K562 (cell line): ENCODE data around the gene NOSTRIN. TPM values are rescaled to one million over a fixed set of nuclear protein-coding genes. Genes with fewer than 3 reads are reported as not detected.

Experiments used
- ATAC-seq: fragments of 200-7000 bp; cut with Tn5 transposase; 3 replicates; pipeline ENCODE4 v1.9.1; 2020; ENCODE audit warnings: moderate library complexity
- BruUV-seq: library from RNA; stranded (reverse); fragments of 400-500 nt; replicated peaks from 2 replicates; lab custom pipeline; 2021; lab: Mats Ljungman, UMichigan
- CTCF ChIA-PET: fragments of 300-600 bp; formaldehyde crosslinking; extraction: SDS; loops from one replicate; lab custom pipeline; 2021; ENCODE audit warnings: low intra/inter-chr PET ratio; lab: Yijun Ruan, JAX
- POLR2A ChIA-PET: fragments of 300-600, 350-650 bp; sonication (Branson Sonifier 250); formaldehyde crosslinking; extraction: SDS; loops from one replicate; lab custom pipeline; 2021; ENCODE audit warnings: antibody characterized with exemption, inconsistent platforms; lab: Yijun Ruan, JAX
- DNase-seq, 4 experiments: peaks; one replicate each; pipeline versions ENCODE4 v3.0.0 to v3.0.0-alpha.2; 2011 to 2018; ENCODE audit warnings: low spot score in 3 of 4, mixed read lengths in 3 of 4; ENCODE audit errors: extremely low read depth in 1 of 4
- FAIRE-seq: peaks from 2 replicates; lab custom pipeline; 2011; peaks lifted over from hg19 to GRCh38; lab: Jason Lieb, UNC
- H2AFZ ChIP-seq: 2 replicates; pipeline ENCODE4 v1.6.0; 2011; ENCODE audit warnings: low read depth, low read length, control low read depth, inconsistent platforms
- H3K27ac ChIP-seq: fragments of 200-600 bp; 3 replicates; pipeline ENCODE4 v1.8.0; 2011; ENCODE audit warnings: low read depth, mild to moderate bottlenecking, control low read depth, inconsistent platforms, low read length, moderate library complexity, mixed read lengths; ENCODE audit errors: extremely low read depth
- H3K27me3 ChIP-seq, 2 experiments: fragments of 300-600 bp in 1 of 2; 2 replicates in 1 of 2; 3 replicates in 1 of 2; pipeline versions ENCODE4 v1.6.0 to v1.8.0; 2011; ENCODE audit warnings: inconsistent platforms in 2 of 2, low read length in 2 of 2, mild to moderate bottlenecking in 1 of 2, mixed read lengths in 1 of 2, moderate library complexity in 1 of 2; ENCODE audit not compliant: control insufficient read depth in 2 of 2, insufficient read depth in 2 of 2
- H3K36me3 ChIP-seq: fragments of 300-600 bp; 3 replicates; pipeline ENCODE4 v1.8.0; 2011; ENCODE audit warnings: mild to moderate bottlenecking, low read length, inconsistent platforms; ENCODE audit not compliant: control insufficient read depth, insufficient read depth
- H3K4me1 ChIP-seq, 2 experiments: fragments of 200-600 bp in 1 of 2; replicated peaks in 1 of 2; 2 replicates in 1 of 2; 3 replicates in 1 of 2; pipeline versions ENCODE4 v1.5.1 to v1.8.0; 2011; ENCODE audit warnings: inconsistent platforms in 2 of 2, low read length in 2 of 2, mild to moderate bottlenecking in 1 of 2, mixed read lengths in 1 of 2, moderate library complexity in 1 of 2; ENCODE audit not compliant: control insufficient read depth in 2 of 2, insufficient read depth in 2 of 2
- H3K4me2 ChIP-seq: 2 replicates; pipeline ENCODE4 v1.6.1; 2011; ENCODE audit warnings: low read length, control low read depth, inconsistent platforms, mixed read lengths; ENCODE audit not compliant: insufficient read depth
- H3K4me3 ChIP-seq: fragments of 200-600 bp; sonication (generic), shearing (Covaris generic); 2 replicates; pipeline ENCODE4 v1.5.1; 2016; ENCODE audit warnings: control low read depth, inconsistent platforms
- H3K79me2 ChIP-seq: fragments of 200-600 bp; 3 replicates; pipeline ENCODE4 v1.8.0; 2011; ENCODE audit warnings: low read length, inconsistent platforms; ENCODE audit not compliant: control insufficient read depth, insufficient read depth
- H3K9ac ChIP-seq, 2 experiments: 2 replicates each; pipeline versions ENCODE4 v1.6.0 to v1.6.1; 2011; ENCODE audit warnings: low read depth in 2 of 2, low read length in 2 of 2, control low read depth in 1 of 2, inconsistent platforms in 1 of 2, mild to moderate bottlenecking in 1 of 2, mixed read lengths in 1 of 2; ENCODE audit not compliant: insufficient read depth in 1 of 2
- H3K9me1 ChIP-seq: one replicate; pipeline ENCODE4 v1.6.0; 2011; ENCODE audit warnings: inconsistent platforms, mild to moderate bottlenecking, low read length, moderate library complexity; ENCODE audit not compliant: control insufficient read depth, insufficient read depth
- H3K9me3 ChIP-seq: replicated peaks from 2 replicates; pipeline ENCODE4 v1.5.1; 2011; ENCODE audit warnings: low read depth, low read length, inconsistent platforms; ENCODE audit not compliant: control insufficient read depth, insufficient read depth
- H4K20me1 ChIP-seq: replicated peaks from 2 replicates; pipeline ENCODE4 v1.6.1; 2011; ENCODE audit warnings: low read length, inconsistent platforms, mixed read lengths; ENCODE audit not compliant: control insufficient read depth, insufficient read depth
- CEBPB ChIP-seq: fragments of 450-650 bp; IDR thresholded peaks from 2 replicates; pipeline ENCODE4 v1.6.1; 2016; ENCODE audit warnings: missing genetic modification characterization, missing compliant biosample characterization
- HNRNPK ChIP-seq: fragments of 200-400 bp; formaldehyde crosslinking; IDR thresholded peaks from one replicate; pipeline ENCODE4 v1.6.1; 2018; ENCODE audit warnings: mild to moderate bottlenecking, low read depth, low read length; ENCODE audit not compliant: poor library complexity, severe bottlenecking
- RBM22 ChIP-seq: fragments of 200-400 bp; formaldehyde crosslinking; IDR thresholded peaks from 2 replicates; pipeline ENCODE4 v1.6.1; 2018; ENCODE audit warnings: low read length, low read depth; ENCODE audit not compliant: poor library complexity, severe bottlenecking
- ZNF133 ChIP-seq: fragments of 250-450 bp; sonication (Bioruptor Pico); IDR thresholded peaks from 2 replicates; pipeline ENCODE4 v1.4.0; 2020; ENCODE audit warnings: mild to moderate bottlenecking
- ZNF766 ChIP-seq: fragments of 200-800 bp; sonication (Bioruptor generic); conservative IDR thresholded peaks from 2 replicates; pipeline ENCODE4 v1.6.1; 2016; ENCODE audit warnings: missing genetic modification characterization, missing compliant biosample characterization
- WGBS: fragments of 100-300 bp; shearing (Covaris generic); methylation state at CpG from one replicate; pipeline ENCODE4 v1.1.6; 2016; ENCODE audit warnings: low coverage, mixed read lengths; ENCODE audit not compliant: insufficient coverage; ENCODE audit errors: missing lambda C conversion rate; 5-methylcytosine and 5-hydroxymethylcytosine counted together
- in situ Hi-C: fragments of 300-500 bp; cut with MboI; formaldehyde crosslinking; loops from 4 replicates; pipeline ENCODE4 v1.15.0; 2018; ENCODE audit warnings: inconsistent platforms, mixed read lengths
- intact Hi-C: fragments of 100-400 bp; cut with micrococcal nuclease; formaldehyde crosslinking; loops from 2 replicates; pipeline ENCODE4 v1.14.2; 2022
- polyA plus RNA-seq, 8 experiments: library from polyadenylated mRNA; depleted of rRNA in 4 of 8; stranded (reverse) in 5 of 8; unstranded in 3 of 8; fragments of >200 nt; fragmentation: Nextera tagmentation in 2 of 8; fragmentation: Illumina TruSeq in 1 of 8; extraction: Ambion mirVana in 2 of 8; extraction: Trizol in 1 of 8; gene quantifications; 2 replicates each; pipeline versions ENCODE4 v1.2.1 to v1.2.3, GENCODE V29; 2011 to 2014; ENCODE audit warnings: inconsistent platforms in 1 of 8, missing spikeins in 1 of 8
- total RNA-seq, 7 experiments: library from RNA; depleted of rRNA in 6 of 7; stranded (reverse); fragments of >200 nt in 6 of 7; fragmentation: Illumina TruSeq in 2 of 7; extraction: Trizol in 2 of 7; gene quantifications; 2 replicates each; pipeline versions ENCODE4 v1.2.1 to v1.2.3, GENCODE V29; 2011 to 2021; ENCODE audit warnings: low replicate concordance in 1 of 7
- TF ChIP-seq, protein P1 (sequence below): sonication (generic); formaldehyde crosslinking; IDR thresholded peaks from 2 replicates; pipeline ENCODE4 v1.8.1; 2023; ENCODE audit warnings: mild to moderate bottlenecking, missing genetic modification reagents
- TF ChIP-seq, protein P2 (sequence below): fragments of 450-650 bp; formaldehyde crosslinking; conservative IDR thresholded peaks from 2 replicates; pipeline ENCODE4 v1.4.0; 2022; ENCODE audit warnings: mild to moderate bottlenecking, missing genetic modification characterization
- TF ChIP-seq, protein P3 (sequence below): fragments of 450-650 bp; IDR thresholded peaks from 2 replicates; pipeline ENCODE4 v1.6.1; 2017; ENCODE audit warnings: antibody characterized with exemption, mild to moderate bottlenecking
- TF ChIP-seq, protein P4 (sequence below): sonication (generic); IDR thresholded peaks from 2 replicates; pipeline ENCODE4 v1.6.1; 2016

The NOSTRIN gene
- total and polyA plus RNA-seq, 9 of the 15 experiments (the other 6 are each of a cell fraction or from before 2014, with no cell fraction given) = 26.7 to 82.9 (median 56.3) TPM

DNA sequence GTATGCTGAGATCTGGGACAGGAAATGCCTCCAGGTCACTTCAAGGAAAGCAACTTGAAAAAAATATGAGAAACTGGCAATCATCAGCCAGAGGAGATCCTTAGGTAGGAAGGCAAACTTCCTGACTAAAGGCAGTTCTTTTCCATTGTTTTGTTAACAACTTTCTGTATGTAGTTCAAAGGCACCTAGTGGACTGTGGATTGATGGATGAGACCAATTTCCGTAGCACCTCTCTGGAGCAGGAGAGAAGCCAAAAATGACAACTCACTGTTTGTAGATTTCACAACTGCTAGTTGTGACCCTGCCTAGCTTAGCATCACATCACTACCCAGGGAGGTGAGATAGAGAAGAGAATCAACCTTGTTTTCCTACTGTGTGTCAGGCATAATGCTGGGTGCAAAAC lies 21.8 kb upstream of the NOSTRIN start:
- Histone ChIP-seq H4K20me1 (no peaks in the 10 kb centered on the region), H3K9me3 (peaks cover 15% of the 10 kb centered on the region), H3K79me2 (no peaks in the 10 kb centered on the region), H3K4me1 (peaks cover 0 to 14% of the 10 kb centered on the region in 2 experiments; a peak in 2 of 5 replicates), H3K27ac (no peak overlapping the region), H2AFZ (peak overlapping the region; percentile 22), H3K9me1 (no peaks in the 10 kb centered on the region), H3K4me2 (no peak overlapping the region), H3K27me3 (no peaks in the 10 kb centered on the region), H3K9ac (no peak overlapping the region), H3K36me3 (0 out of 3 replicates have a peak, but pooled peaks cover 4% of the 10 kb centered on the region), H3K4me3 (no peak overlapping the region)
- WGBS = 57% methylated on average over 1 of the region's 1 CpG
- in situ Hi-C loops (no loop called here), intact Hi-C loops (no loop called here)
- POLR2A ChIA-PET = interaction anchor here (1.5 to 3.5 kb wide), 2 partner anchors 16 to 21 kb away, joined by 4 to 17 read pairs; partner anchors contain the start of gene NOSTRIN
- FAIRE-seq (no peak), DNase-seq (no peak), ATAC-seq (peak; percentile 13; the same call in 1 of the 3 replicates)
- TF ChIP-seq, protein P1, sequence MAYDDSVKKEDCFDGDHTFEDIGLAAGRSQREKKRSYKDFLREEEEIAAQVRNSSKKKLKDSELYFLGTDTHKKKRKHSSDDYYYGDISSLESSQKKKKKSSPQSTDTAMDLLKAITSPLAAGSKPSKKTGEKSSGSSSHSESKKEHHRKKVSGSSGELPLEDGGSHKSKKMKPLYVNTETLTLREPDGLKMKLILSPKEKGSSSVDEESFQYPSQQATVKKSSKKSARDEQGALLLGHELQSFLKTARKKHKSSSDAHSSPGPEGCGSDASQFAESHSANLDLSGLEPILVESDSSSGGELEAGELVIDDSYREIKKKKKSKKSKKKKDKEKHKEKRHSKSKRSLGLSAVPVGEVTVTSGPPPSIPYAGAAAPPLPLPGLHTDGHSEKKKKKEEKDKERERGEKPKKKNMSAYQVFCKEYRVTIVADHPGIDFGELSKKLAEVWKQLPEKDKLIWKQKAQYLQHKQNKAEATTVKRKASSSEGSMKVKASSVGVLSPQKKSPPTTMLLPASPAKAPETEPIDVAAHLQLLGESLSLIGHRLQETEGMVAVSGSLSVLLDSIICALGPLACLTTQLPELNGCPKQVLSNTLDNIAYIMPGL (CRISPR knock-in tag) = no peak
- TF ChIP-seq, protein P2, sequence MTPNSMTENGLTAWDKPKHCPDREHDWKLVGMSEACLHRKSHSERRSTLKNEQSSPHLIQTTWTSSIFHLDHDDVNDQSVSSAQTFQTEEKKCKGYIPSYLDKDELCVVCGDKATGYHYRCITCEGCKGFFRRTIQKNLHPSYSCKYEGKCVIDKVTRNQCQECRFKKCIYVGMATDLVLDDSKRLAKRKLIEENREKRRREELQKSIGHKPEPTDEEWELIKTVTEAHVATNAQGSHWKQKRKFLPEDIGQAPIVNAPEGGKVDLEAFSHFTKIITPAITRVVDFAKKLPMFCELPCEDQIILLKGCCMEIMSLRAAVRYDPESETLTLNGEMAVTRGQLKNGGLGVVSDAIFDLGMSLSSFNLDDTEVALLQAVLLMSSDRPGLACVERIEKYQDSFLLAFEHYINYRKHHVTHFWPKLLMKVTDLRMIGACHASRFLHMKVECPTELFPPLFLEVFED (CRISPR knock-in tag) = no peak
- TF ChIP-seq, protein P3, sequence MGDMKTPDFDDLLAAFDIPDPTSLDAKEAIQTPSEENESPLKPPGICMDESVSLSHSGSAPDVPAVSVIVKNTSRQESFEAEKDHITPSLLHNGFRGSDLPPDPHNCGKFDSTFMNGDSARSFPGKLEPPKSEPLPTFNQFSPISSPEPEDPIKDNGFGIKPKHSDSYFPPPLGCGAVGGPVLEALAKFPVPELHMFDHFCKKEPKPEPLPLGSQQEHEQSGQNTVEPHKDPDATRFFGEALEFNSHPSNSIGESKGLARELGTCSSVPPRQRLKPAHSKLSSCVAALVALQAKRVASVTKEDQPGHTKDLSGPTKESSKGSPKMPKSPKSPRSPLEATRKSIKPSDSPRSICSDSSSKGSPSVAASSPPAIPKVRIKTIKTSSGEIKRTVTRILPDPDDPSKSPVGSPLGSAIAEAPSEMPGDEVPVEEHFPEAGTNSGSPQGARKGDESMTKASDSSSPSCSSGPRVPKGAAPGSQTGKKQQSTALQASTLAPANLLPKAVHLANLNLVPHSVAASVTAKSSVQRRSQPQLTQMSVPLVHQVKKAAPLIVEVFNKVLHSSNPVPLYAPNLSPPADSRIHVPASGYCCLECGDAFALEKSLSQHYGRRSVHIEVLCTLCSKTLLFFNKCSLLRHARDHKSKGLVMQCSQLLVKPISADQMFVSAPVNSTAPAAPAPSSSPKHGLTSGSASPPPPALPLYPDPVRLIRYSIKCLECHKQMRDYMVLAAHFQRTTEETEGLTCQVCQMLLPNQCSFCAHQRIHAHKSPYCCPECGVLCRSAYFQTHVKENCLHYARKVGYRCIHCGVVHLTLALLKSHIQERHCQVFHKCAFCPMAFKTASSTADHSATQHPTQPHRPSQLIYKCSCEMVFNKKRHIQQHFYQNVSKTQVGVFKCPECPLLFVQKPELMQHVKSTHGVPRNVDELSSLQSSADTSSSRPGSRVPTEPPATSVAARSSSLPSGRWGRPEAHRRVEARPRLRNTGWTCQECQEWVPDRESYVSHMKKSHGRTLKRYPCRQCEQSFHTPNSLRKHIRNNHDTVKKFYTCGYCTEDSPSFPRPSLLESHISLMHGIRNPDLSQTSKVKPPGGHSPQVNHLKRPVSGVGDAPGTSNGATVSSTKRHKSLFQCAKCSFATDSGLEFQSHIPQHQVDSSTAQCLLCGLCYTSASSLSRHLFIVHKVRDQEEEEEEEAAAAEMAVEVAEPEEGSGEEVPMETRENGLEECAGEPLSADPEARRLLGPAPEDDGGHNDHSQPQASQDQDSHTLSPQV = no peak
- no peak for TF ChIP-seq HNRNPK
- TF ChIP-seq, protein P4, sequence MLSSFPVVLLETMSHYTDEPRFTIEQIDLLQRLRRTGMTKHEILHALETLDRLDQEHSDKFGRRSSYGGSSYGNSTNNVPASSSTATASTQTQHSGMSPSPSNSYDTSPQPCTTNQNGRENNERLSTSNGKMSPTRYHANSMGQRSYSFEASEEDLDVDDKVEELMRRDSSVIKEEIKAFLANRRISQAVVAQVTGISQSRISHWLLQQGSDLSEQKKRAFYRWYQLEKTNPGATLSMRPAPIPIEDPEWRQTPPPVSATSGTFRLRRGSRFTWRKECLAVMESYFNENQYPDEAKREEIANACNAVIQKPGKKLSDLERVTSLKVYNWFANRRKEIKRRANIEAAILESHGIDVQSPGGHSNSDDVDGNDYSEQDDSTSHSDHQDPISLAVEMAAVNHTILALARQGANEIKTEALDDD = peak; percentile 22; the same call in 1 of the 2 replicates
- no peak for TF ChIP-seq ZNF133 (CRISPR knock-in tag)
- TF ChIP-seq RBM22 = no peak
- no peak for TF ChIP-seq ZNF766
- TF ChIP-seq CEBPB (tag) = peak; percentile 49
- CTCF ChIA-PET = no interaction called here
- no TSS peak for BruUV-seq
